HepG2 (cell line): ENCODE measurements around the gene TFG. TPM values are rescaled to one million over a fixed set of nuclear protein-coding genes. Genes with fewer than 3 reads are reported as not detected.

Experiments
- ATAC-seq: fragments of 200-7000 bp; cut with Tn5 transposase; 3 replicates; pipeline ENCODE4 v1.9.1; 2020; ENCODE audit warnings: mild to moderate bottlenecking, moderate library complexity
- BruUV-seq: library from RNA; stranded (reverse); fragments of 400-500 nt; replicated peaks from 2 replicates; lab custom pipeline; 2021; lab: Mats Ljungman, UMichigan
- CTCF ChIA-PET: fragments of 300-600 bp; formaldehyde crosslinking; extraction: SDS; loops from one replicate; lab custom pipeline; 2021; ENCODE audit warnings: low total read pairs, inconsistent platforms, low intra/inter-chr PET ratio; lab: Yijun Ruan, JAX
- POLR2A ChIA-PET: fragments of 350-600 bp; sonication (Branson Sonifier 250); formaldehyde crosslinking; loops from one replicate; lab custom pipeline; 2020; ENCODE audit warnings: antibody characterized with exemption, inconsistent platforms; lab: Yijun Ruan, JAX
- DNase-seq: peaks from one replicate; pipeline ENCODE4 v3.0.0-alpha.2; 2015; ENCODE audit warnings: low spot score
- FAIRE-seq: peaks from 3 replicates; lab custom pipeline; 2011; peaks lifted over from hg19 to GRCh38; lab: Jason Lieb, UNC
- H2AFZ ChIP-seq: one replicate; pipeline ENCODE4 v1.6.1; 2011; ENCODE audit warnings: low read length, inconsistent platforms
- H3K27ac ChIP-seq: fragments of 300-600 bp; 3 replicates; pipeline ENCODE4 v1.8.0; 2011; ENCODE audit warnings: mixed run types, mild to moderate bottlenecking, mixed read lengths, low read length, inconsistent platforms; ENCODE audit not compliant: insufficient read depth; ENCODE audit errors: extremely low read length
- H3K27me3 ChIP-seq, 2 experiments: fragments of 200-600 bp in 1 of 2; 2 replicates in 1 of 2; 3 replicates in 1 of 2; pipeline versions ENCODE4 v1.6.0 to v1.8.0; 2011; ENCODE audit warnings: low read length in 2 of 2, mild to moderate bottlenecking in 2 of 2, moderate library complexity in 2 of 2, inconsistent platforms in 1 of 2; ENCODE audit not compliant: insufficient read depth in 2 of 2, control insufficient read depth in 1 of 2
- H3K36me3 ChIP-seq, 2 experiments: fragments of 200-600 bp in 1 of 2; replicated peaks in 1 of 2; 2 replicates in 1 of 2; 3 replicates in 1 of 2; pipeline versions ENCODE4 v1.5.1 to v1.8.0; 2011; ENCODE audit warnings: low read length in 2 of 2, inconsistent platforms in 1 of 2; ENCODE audit not compliant: insufficient read depth in 2 of 2, control insufficient read depth in 1 of 2
- H3K4me1 ChIP-seq: 2 replicates; pipeline ENCODE4 v1.5.1; 2012; ENCODE audit warnings: low read length, inconsistent platforms; ENCODE audit not compliant: insufficient read depth
- H3K4me2 ChIP-seq: 2 replicates; pipeline ENCODE4 v1.6.0; 2011; ENCODE audit warnings: low read depth, low read length, inconsistent platforms
- H3K4me3 ChIP-seq, 3 experiments: fragments of 200-600 bp in 1 of 3; sonication (generic), shearing (Covaris generic) in 1 of 3; replicated peaks in 1 of 3; 2 replicates each; pipeline ENCODE4 v1.5.1; 2011 to 2016; ENCODE audit warnings: low read length in 3 of 3, inconsistent platforms in 2 of 3, low read depth in 2 of 3, mild to moderate bottlenecking in 2 of 3, control low read depth in 1 of 3, mixed read lengths in 1 of 3; ENCODE audit not compliant: insufficient read depth in 1 of 3
- H3K79me2 ChIP-seq: one replicate; pipeline ENCODE4 v1.6.1; 2011; ENCODE audit warnings: low read length, inconsistent platforms; ENCODE audit not compliant: insufficient read depth
- H3K9ac ChIP-seq: 2 replicates; pipeline ENCODE4 v1.6.0; 2011; ENCODE audit warnings: mild to moderate bottlenecking, low read depth, low read length, inconsistent platforms; ENCODE audit not compliant: insufficient read depth
- H3K9me3 ChIP-seq: 2 replicates; pipeline ENCODE4 v1.5.1; 2012; ENCODE audit warnings: mild to moderate bottlenecking, low read length
- H4K20me1 ChIP-seq: 2 replicates; pipeline ENCODE4 v1.6.0; 2011; ENCODE audit warnings: inconsistent platforms, mild to moderate bottlenecking, low read length, moderate library complexity; ENCODE audit not compliant: insufficient read depth
- ADNP ChIP-seq: sonication (generic); formaldehyde crosslinking; IDR thresholded peaks from 2 replicates; pipeline ENCODE4 v1.4.0; 2020; ENCODE audit warnings: missing genetic modification reagents
- DR1 ChIP-seq: sonication (generic); formaldehyde crosslinking; IDR thresholded peaks from 2 replicates; pipeline ENCODE4 v1.8.0; 2021; ENCODE audit warnings: mild to moderate bottlenecking, missing genetic modification reagents, inconsistent platforms
- REST ChIP-seq, 2 experiments: IDR thresholded peaks; 2 replicates each; pipeline ENCODE4 v1.6.1; 2011 to 2012; ENCODE audit warnings: low read length in 2 of 2, borderline replicate concordance in 1 of 2, low read depth in 1 of 2, mild to moderate bottlenecking in 1 of 2, moderate library complexity in 1 of 2
- SATB2 ChIP-seq: sonication (generic); formaldehyde crosslinking; IDR thresholded peaks from 2 replicates; pipeline ENCODE4 v1.5.0; 2020; ENCODE audit warnings: missing genetic modification reagents
- TIGD3 ChIP-seq: sonication (generic); formaldehyde crosslinking; IDR thresholded peaks from 2 replicates; pipeline ENCODE4 v1.5.1; 2020; ENCODE audit warnings: mild to moderate bottlenecking, missing genetic modification reagents, borderline replicate concordance
- ZBTB42 ChIP-seq: sonication (generic); formaldehyde crosslinking; IDR thresholded peaks from 2 replicates; pipeline ENCODE4 v1.5.0; 2020; ENCODE audit warnings: mild to moderate bottlenecking, missing genetic modification reagents
- ZNF17 ChIP-seq: sonication (generic); formaldehyde crosslinking; IDR thresholded peaks from 2 replicates; pipeline ENCODE4 v1.5.0; 2020; ENCODE audit warnings: mild to moderate bottlenecking, missing genetic modification reagents
- ZNF274 ChIP-seq: sonication (generic); formaldehyde crosslinking; IDR thresholded peaks from 2 replicates; pipeline ENCODE4 v1.5.1; 2020; ENCODE audit warnings: mild to moderate bottlenecking, missing genetic modification reagents
- ZNF496 ChIP-seq: sonication (generic); formaldehyde crosslinking; IDR thresholded peaks from 2 replicates; pipeline ENCODE4 v1.8.1; 2023; ENCODE audit warnings: mild to moderate bottlenecking, moderate library complexity, missing genetic modification reagents; ENCODE audit not compliant: insufficient replicate concordance
- ZUFSP ChIP-seq: sonication (generic); formaldehyde crosslinking; IDR thresholded peaks from 2 replicates; pipeline ENCODE4 v1.9.0; 2021; ENCODE audit warnings: missing genetic modification reagents, mild to moderate bottlenecking, borderline replicate concordance
- WGBS: methylation state at CpG from one replicate; pipeline ENCODE4 v1.1.6; 2017; ENCODE audit warnings: low lambda C conversion rate; 5-methylcytosine and 5-hydroxymethylcytosine counted together
- in situ Hi-C: cut with HindIII; loops from 2 replicates; pipeline ENCODE4 v1.10.0; 2017; ENCODE audit warnings: low pct_unique_long_range_greater_than_20kb; ENCODE audit not compliant: extremely low pct_ligation_motif_present
- intact Hi-C: fragments of 100-400 bp; cut with micrococcal nuclease; formaldehyde crosslinking; loops from one replicate; pipeline ENCODE4 v1.10.0; 2022; ENCODE audit not compliant: unreplicated experiment
- polyA plus RNA-seq, 8 experiments: library from polyadenylated mRNA; depleted of rRNA in 3 of 8; stranded (reverse) in 7 of 8; unstranded in 1 of 8; fragments of >200 nt; fragmentation: Illumina TruSeq in 4 of 8; extraction: Trizol in 4 of 8; gene quantifications; 2 replicates each; pipeline versions ENCODE4 v1.2.1 to v1.2.3, GENCODE V29; 2011 to 2016; ENCODE audit warnings: low read depth in 4 of 8, missing spikeins in 1 of 8, mixed read lengths in 1 of 8; ENCODE audit not compliant: insufficient read depth in 1 of 8
- total RNA-seq, 5 experiments: library from RNA; depleted of rRNA; stranded (reverse); fragments of >200 nt; fragmentation: Illumina TruSeq; extraction: Trizol; gene quantifications; 2 replicates each; pipeline ENCODE4 v1.2.3, GENCODE V29; 2016; ENCODE audit warnings: low read depth in 1 of 5
- TF ChIP-seq, protein P1 (sequence below): sonication (generic); formaldehyde crosslinking; IDR thresholded peaks from 2 replicates; pipeline ENCODE4 v1.5.0; 2020; ENCODE audit warnings: mild to moderate bottlenecking, missing genetic modification reagents
- TF ChIP-seq, protein P2 (sequence below): IDR thresholded peaks from 2 replicates; pipeline ENCODE4 v1.6.1; 2012; ENCODE audit warnings: low read length, improper control_type of control experiment

TFG gene
- total and polyA plus RNA-seq, 2 of the 13 experiments (the other 11 are each of a cell fraction or from before 2014, with no cell fraction given), result 53.6 to 71.7 TPM

DNA sequence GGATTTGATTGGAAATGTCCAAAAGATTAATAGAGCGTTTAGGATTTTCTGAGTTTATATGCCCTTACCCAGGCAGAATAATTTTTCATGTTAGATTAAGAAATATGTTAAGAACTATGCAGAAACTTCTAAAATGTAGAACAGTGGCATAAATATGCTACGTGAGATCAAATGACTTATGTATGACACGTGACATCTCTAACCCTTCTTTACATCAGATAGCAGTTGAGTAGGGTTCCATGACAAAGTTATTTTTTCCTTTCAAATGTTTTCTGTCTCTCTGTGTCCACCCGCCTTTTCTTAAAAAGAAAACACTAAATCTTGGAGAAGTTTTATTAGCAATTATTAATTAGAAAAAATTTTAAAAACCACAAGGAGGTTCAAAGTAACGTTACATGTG lies 8.6 kb upstream of the TFG start:
- 37% methylated on average over 5 of the region's 5 CpGs for WGBS
- Histone ChIP-seq H3K36me3 (no peaks in the 10 kb centered on the region), H3K9me3 (no peaks in the 10 kb centered on the region), H3K9ac (no peak overlapping the region), H4K20me1 (no peaks in the 10 kb centered on the region), H3K4me3 (no peak overlapping the region), H2AFZ (no peak overlapping the region), H3K79me2 (no peaks in the 10 kb centered on the region), H3K4me1 (peaks cover 35% of the 10 kb centered on the region), H3K27me3 (peaks cover 2 to 10% of the 10 kb centered on the region in 2 experiments; a peak in 1 of 5 replicates), H3K4me2 (no peak overlapping the region), H3K27ac (no peak overlapping the region)
- ChIA-PET CTCF (no interaction called here), POLR2A (no interaction called here)
- in situ Hi-C loops (loop anchor here (25.0 kb wide), 3 partner anchors 88 to 888 kb away; partner anchors contain the start of genes ADGRG7 and CMSS1), intact Hi-C loops (no loop called here)
- ATAC-seq (no peak), DNase-seq (no peak), FAIRE-seq (no peak)
- BruUV-seq, result no TSS peak
- TF ChIP-seq, protein P1, sequence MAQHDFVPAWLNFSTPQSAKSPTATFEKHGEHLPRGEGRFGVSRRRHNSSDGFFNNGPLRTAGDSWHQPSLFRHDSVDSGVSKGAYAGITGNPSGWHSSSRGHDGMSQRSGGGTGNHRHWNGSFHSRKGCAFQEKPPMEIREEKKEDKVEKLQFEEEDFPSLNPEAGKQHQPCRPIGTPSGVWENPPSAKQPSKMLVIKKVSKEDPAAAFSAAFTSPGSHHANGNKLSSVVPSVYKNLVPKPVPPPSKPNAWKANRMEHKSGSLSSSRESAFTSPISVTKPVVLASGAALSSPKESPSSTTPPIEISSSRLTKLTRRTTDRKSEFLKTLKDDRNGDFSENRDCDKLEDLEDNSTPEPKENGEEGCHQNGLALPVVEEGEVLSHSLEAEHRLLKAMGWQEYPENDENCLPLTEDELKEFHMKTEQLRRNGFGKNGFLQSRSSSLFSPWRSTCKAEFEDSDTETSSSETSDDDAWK (CRISPR knock-in tag), result no peak
- TF ChIP-seq ZUFSP (no peak), REST (IDR thresholded peaks at IDR 0.05; ENCODE audit: borderline replicate concordance in 1 of 2, low read depth in 1 of 2, low read length in 2 of 2) (no peak), TIGD3 (CRISPR knock-in tag) (no peak), ZBTB42 (CRISPR knock-in tag) (no peak), ZNF274 (CRISPR knock-in tag) (no peak), ZNF17 (CRISPR knock-in tag) (no peak), SATB2 (CRISPR knock-in tag) (no peak), ZNF496 (CRISPR knock-in tag) (no peak), DR1 (CRISPR knock-in tag) (no peak), ADNP (CRISPR knock-in tag) (no peak)
- TF ChIP-seq, protein P2, sequence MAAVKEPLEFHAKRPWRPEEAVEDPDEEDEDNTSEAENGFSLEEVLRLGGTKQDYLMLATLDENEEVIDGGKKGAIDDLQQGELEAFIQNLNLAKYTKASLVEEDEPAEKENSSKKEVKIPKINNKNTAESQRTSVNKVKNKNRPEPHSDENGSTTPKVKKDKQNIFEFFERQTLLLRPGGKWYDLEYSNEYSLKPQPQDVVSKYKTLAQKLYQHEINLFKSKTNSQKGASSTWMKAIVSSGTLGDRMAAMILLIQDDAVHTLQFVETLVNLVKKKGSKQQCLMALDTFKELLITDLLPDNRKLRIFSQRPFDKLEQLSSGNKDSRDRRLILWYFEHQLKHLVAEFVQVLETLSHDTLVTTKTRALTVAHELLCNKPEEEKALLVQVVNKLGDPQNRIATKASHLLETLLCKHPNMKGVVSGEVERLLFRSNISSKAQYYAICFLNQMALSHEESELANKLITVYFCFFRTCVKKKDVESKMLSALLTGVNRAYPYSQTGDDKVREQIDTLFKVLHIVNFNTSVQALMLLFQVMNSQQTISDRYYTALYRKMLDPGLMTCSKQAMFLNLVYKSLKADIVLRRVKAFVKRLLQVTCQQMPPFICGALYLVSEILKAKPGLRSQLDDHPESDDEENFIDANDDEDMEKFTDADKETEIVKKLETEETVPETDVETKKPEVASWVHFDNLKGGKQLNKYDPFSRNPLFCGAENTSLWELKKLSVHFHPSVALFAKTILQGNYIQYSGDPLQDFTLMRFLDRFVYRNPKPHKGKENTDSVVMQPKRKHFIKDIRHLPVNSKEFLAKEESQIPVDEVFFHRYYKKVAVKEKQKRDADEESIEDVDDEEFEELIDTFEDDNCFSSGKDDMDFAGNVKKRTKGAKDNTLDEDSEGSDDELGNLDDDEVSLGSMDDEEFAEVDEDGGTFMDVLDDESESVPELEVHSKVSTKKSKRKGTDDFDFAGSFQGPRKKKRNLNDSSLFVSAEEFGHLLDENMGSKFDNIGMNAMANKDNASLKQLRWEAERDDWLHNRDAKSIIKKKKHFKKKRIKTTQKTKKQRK, result no peak
